H1 (cell line): ENCODE results near the gene MECP2. TPM values are rescaled to one million over a fixed set of nuclear protein-coding genes. Genes with fewer than 3 reads are reported as not detected.

Experiments used
- CTCF ChIA-PET: fragments of 300-600 bp; sonication (Branson Sonifier 250); formaldehyde crosslinking; loops from one replicate; lab custom pipeline; 2021; ENCODE audit not compliant: partially characterized antibody; lab: Charles Lee
- POLR2A ChIA-PET: fragments of 300-600 bp; sonication (Branson Sonifier 250); formaldehyde crosslinking; loops from one replicate; lab custom pipeline; 2021; ENCODE audit warnings: inconsistent platforms; ENCODE audit not compliant: partially characterized antibody; lab: Charles Lee
- DNase-seq, 2 experiments: peaks; one replicate each; pipeline versions ENCODE4 v3.0.0 to v3.0.0-alpha.2; 2010 to 2022; ENCODE audit warnings: low spot score in 2 of 2, low read depth in 1 of 2, mixed read lengths in 1 of 2
- FAIRE-seq: peaks from 2 replicates; lab custom pipeline; 2011; peaks lifted over from hg19 to GRCh38; lab: Jason Lieb, UNC
- H2AFZ ChIP-seq: 2 replicates; pipeline ENCODE4 v1.8.1; 2012; ENCODE audit warnings: low read length, inconsistent platforms
- H2AK5ac ChIP-seq: 2 replicates; pipeline ENCODE4 v1.6.1; 2013; ENCODE audit warnings: low read depth, low read length
- H2BK120ac ChIP-seq: replicated peaks from 2 replicates; pipeline ENCODE3; 2013; ENCODE audit warnings: low read depth, low read length, inconsistent platforms
- H2BK12ac ChIP-seq: 2 replicates; pipeline ENCODE4 v1.6.1; 2013; ENCODE audit warnings: low read depth, low read length
- H2BK15ac ChIP-seq: 2 replicates; pipeline ENCODE4 v1.6.1; 2013; ENCODE audit warnings: low read length
- H2BK20ac ChIP-seq: 2 replicates; pipeline ENCODE4 v1.6.1; 2013; ENCODE audit warnings: low read length
- H2BK5ac ChIP-seq: 2 replicates; pipeline ENCODE4 v1.6.1; 2013; ENCODE audit warnings: low read depth, low read length
- H3K14ac ChIP-seq: 2 replicates; pipeline ENCODE4 v1.6.1; 2013; ENCODE audit warnings: inconsistent platforms; ENCODE audit not compliant: insufficient read length
- H3K18ac ChIP-seq: 2 replicates; pipeline ENCODE4 v1.6.1; 2013; ENCODE audit warnings: low read length; ENCODE audit errors: extremely low read depth
- H3K23ac ChIP-seq: 2 replicates; pipeline ENCODE4 v1.6.1; 2013; ENCODE audit warnings: inconsistent platforms; ENCODE audit not compliant: insufficient read length
- H3K23me2 ChIP-seq: 2 replicates; pipeline ENCODE4 v1.6.1; 2013; ENCODE audit warnings: low read depth, low read length
- H3K27ac ChIP-seq: 2 replicates; pipeline ENCODE4 v1.6.1; 2011; ENCODE audit warnings: low read depth, low read length, inconsistent platforms
- H3K27me3 ChIP-seq, 4 experiments: replicated peaks in 1 of 4; 1 replicate in 1 of 4; 2 replicates in 3 of 4; pipeline versions ENCODE4 v1.6.1 to v1.8.1; 2011 to 2013; ENCODE audit warnings: low read length in 3 of 4, mild to moderate bottlenecking in 3 of 4, inconsistent platforms in 2 of 4, mixed read lengths in 2 of 4, moderate library complexity in 1 of 4; ENCODE audit not compliant: control insufficient read depth in 3 of 4, insufficient read depth in 3 of 4; ENCODE audit errors: extremely low read depth in 1 of 4
- H3K36me3 ChIP-seq, 4 experiments: 2 replicates each; pipeline versions ENCODE4 v1.6.1 to v1.8.1; 2011 to 2013; ENCODE audit warnings: mild to moderate bottlenecking in 4 of 4, low read length in 3 of 4, moderate library complexity in 2 of 4, control low read depth in 1 of 4, inconsistent platforms in 1 of 4; ENCODE audit not compliant: insufficient read depth in 4 of 4, control insufficient read depth in 2 of 4
- H3K4ac ChIP-seq: replicated peaks from 2 replicates; pipeline ENCODE3; 2013; ENCODE audit warnings: low read length, low read depth, mixed read lengths, inconsistent platforms; ENCODE audit not compliant: insufficient read length
- H3K4me1 ChIP-seq, 4 experiments: replicated peaks in 1 of 4; 1 replicate in 1 of 4; 2 replicates in 3 of 4; pipeline versions ENCODE4 v1.6.1 to v1.8.1; 2011 to 2013; ENCODE audit warnings: low read length in 3 of 4, inconsistent platforms in 2 of 4, mixed read lengths in 1 of 4; ENCODE audit not compliant: insufficient read depth in 4 of 4, control insufficient read depth in 3 of 4
- H3K4me2 ChIP-seq, 2 experiments: 2 replicates each; pipeline versions ENCODE4 v1.6.1 to v1.8.1; 2011 to 2013; ENCODE audit warnings: low read depth in 2 of 2, low read length in 2 of 2, control low read depth in 1 of 2, inconsistent platforms in 1 of 2, mild to moderate bottlenecking in 1 of 2; ENCODE audit not compliant: insufficient read depth in 1 of 2
- H3K4me3 ChIP-seq, 4 experiments: fragments of 200-600, 300-600 bp in 1 of 4; sonication (generic), shearing (Covaris generic), sonication (Bioruptor Twin) in 1 of 4; 2 replicates each; pipeline versions ENCODE4 v1.5.1 to v1.8.1; 2011 to 2016; ENCODE audit warnings: low read length in 4 of 4, low read depth in 3 of 4, control low read depth in 2 of 4, inconsistent platforms in 2 of 4, mild to moderate bottlenecking in 2 of 4, mixed read lengths in 1 of 4, moderate library complexity in 1 of 4; ENCODE audit not compliant: insufficient read depth in 2 of 4; ENCODE audit errors: extremely low read depth in 1 of 4
- H3K56ac ChIP-seq: replicated peaks from 2 replicates; pipeline ENCODE3; 2013; ENCODE audit warnings: low read depth, mild to moderate bottlenecking, mixed read lengths, low read length, inconsistent platforms; ENCODE audit not compliant: insufficient read length
- H3K79me1 ChIP-seq: 2 replicates; pipeline ENCODE4 v1.6.1; 2013; ENCODE audit warnings: low read depth, low read length, control low read depth
- H3K79me2 ChIP-seq, 2 experiments: 2 replicates each; pipeline versions ENCODE4 v1.6.1 to v1.8.1; 2012 to 2013; ENCODE audit warnings: low read length in 2 of 2, mild to moderate bottlenecking in 2 of 2, inconsistent platforms in 1 of 2; ENCODE audit not compliant: insufficient read depth in 2 of 2, control insufficient read depth in 1 of 2
- H3K9ac ChIP-seq, 4 experiments: replicated peaks in 1 of 4; 1 replicate in 1 of 4; 2 replicates in 3 of 4; pipeline versions ENCODE4 v1.6.1 to v1.8.1; 2011 to 2013; ENCODE audit warnings: low read depth in 3 of 4, low read length in 3 of 4, control low read depth in 2 of 4, mild to moderate bottlenecking in 2 of 4, moderate library complexity in 2 of 4, inconsistent platforms in 1 of 4; ENCODE audit errors: extremely low read depth in 1 of 4
- H3K9me3 ChIP-seq, 2 experiments: 2 replicates each; pipeline versions ENCODE4 v1.6.1 to v1.8.1; 2012 to 2013; ENCODE audit warnings: mild to moderate bottlenecking in 2 of 2, moderate library complexity in 2 of 2, control low read depth in 1 of 2, inconsistent platforms in 1 of 2, low read depth in 1 of 2, low read length in 1 of 2, mixed read lengths in 1 of 2; ENCODE audit not compliant: insufficient read depth in 2 of 2
- H4K20me1 ChIP-seq, 2 experiments: replicated peaks in 1 of 2; 2 replicates each; pipeline versions ENCODE3 to v1.8.1; 2011 to 2013; ENCODE audit warnings: inconsistent platforms in 2 of 2, low read length in 2 of 2, mild to moderate bottlenecking in 1 of 2; ENCODE audit not compliant: insufficient read depth in 2 of 2, control insufficient read depth in 1 of 2
- H4K5ac ChIP-seq: 2 replicates; pipeline ENCODE4 v1.6.1; 2013; ENCODE audit warnings: low read length, low read depth, mixed read lengths, inconsistent platforms; ENCODE audit not compliant: insufficient read length
- H4K8ac ChIP-seq: 2 replicates; pipeline ENCODE4 v1.8.0; 2013; ENCODE audit warnings: mild to moderate bottlenecking, moderate library complexity, low read length, inconsistent platforms; ENCODE audit not compliant: insufficient read depth; ENCODE audit errors: extremely low read depth
- H4K91ac ChIP-seq: replicated peaks from 2 replicates; pipeline ENCODE3; 2013; ENCODE audit warnings: low read length, mixed read lengths, inconsistent platforms; ENCODE audit not compliant: insufficient read length
- CHD2 ChIP-seq: IDR thresholded peaks from 2 replicates; pipeline ENCODE4 v1.6.1; 2012; ENCODE audit warnings: low read length, improper control_type of control experiment
- POLR2A ChIP-seq, 2 experiments: IDR thresholded peaks; 1 replicate in 1 of 2; 2 replicates in 1 of 2; pipeline ENCODE4 v1.6.1; 2011; ENCODE audit warnings: low read depth in 2 of 2, low read length in 2 of 2, mild to moderate bottlenecking in 2 of 2; ENCODE audit errors: control extremely low read depth in 1 of 2
- SP1 ChIP-seq: IDR thresholded peaks from 2 replicates; pipeline ENCODE4 v1.6.1; 2011; ENCODE audit warnings: low read depth, low read length
- TBP ChIP-seq: IDR thresholded peaks from 2 replicates; pipeline ENCODE4 v1.6.1; 2011; ENCODE audit warnings: low read depth, low read length, improper control_type of control experiment
- WGBS, 2 experiments: shearing (Covaris generic) in 1 of 2; methylation state at CpG; one replicate each; pipeline versions ENCODE4 v1.1.6 to v1.1.7; 2013 to 2015; ENCODE audit warnings: low lambda C conversion rate in 2 of 2, mixed read lengths in 2 of 2, inconsistent platforms in 1 of 2, low coverage in 1 of 2, missing lambda C conversion rate in 1 of 2; ENCODE audit not compliant: insufficient replicate concordance in 2 of 2, insufficient coverage in 1 of 2, insufficient read length in 1 of 2; ENCODE audit errors: extremely low coverage in 1 of 2, missing lambda C conversion rate in 1 of 2; 5-methylcytosine and 5-hydroxymethylcytosine counted together
- polyA plus RNA-seq, 7 experiments: library from polyadenylated mRNA; depleted of rRNA in 3 of 7; stranded (reverse) in 5 of 7; unstranded in 2 of 7; fragments of >200 nt in 5 of 7; fragments of 200-250 nt in 2 of 7; gene quantifications; 1 replicate in 5 of 7; 2 replicates in 1 of 7; 4 replicates in 1 of 7; pipeline versions ENCODE4 v1.2.1 to v1.2.3, GENCODE V29; 2011 to 2013; ENCODE audit warnings: missing spikeins in 2 of 7, mixed read lengths in 2 of 7
- total RNA-seq: library from RNA; stranded (reverse); fragmentation: NEBNext Ultra II Directional; extraction: Animal tissue kit (Norgen Biotek cat#: 25700); gene quantifications from 2 replicates; pipeline ENCODE4 v1.2.1, GENCODE V29; 2021

The MECP2 gene
- total and polyA plus RNA-seq, 2 of the 8 experiments (the other 6 are each of a cell fraction or from before 2014, with no cell fraction given): 5.0 to 32.4 TPM

DNA sequence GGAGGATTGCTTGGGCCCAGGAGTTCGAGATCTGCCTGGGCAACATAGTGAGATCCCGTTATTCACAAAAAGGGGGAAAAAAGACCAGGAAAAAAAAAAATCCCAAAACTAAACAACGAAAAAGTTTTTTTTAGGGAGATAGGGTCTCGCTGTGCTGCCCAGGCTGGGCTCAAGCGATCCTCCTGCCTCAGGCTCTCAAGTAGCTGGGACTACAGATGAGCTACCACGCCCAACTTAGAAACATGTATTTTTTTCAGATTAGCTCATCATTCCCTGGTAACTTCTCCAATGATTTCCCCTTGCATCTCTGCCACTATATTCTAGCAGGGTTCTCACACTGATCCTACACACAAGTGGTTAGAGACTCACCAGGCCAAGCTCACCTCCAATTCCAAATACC lies 53.4 kb downstream of the MECP2 start:
- Histone ChIP-seq H3K27me3 (no peaks in the 10 kb centered on the region), H4K8ac (no peak overlapping the region), H2BK12ac (no peak overlapping the region), H2AFZ (no peak overlapping the region), H3K79me1 (0 out of 2 replicates have a peak, but pooled peaks cover 2% of the 10 kb centered on the region), H3K4ac (no peak overlapping the region), H4K20me1 (peaks cover 0 to 7% of the 10 kb centered on the region in 2 experiments), H2BK20ac (no peak overlapping the region), H3K4me1 (peaks cover 0 to 10% (median 6%) of the 10 kb centered on the region in 4 experiments; a peak in 4 of 7 replicates), H4K5ac (no peak overlapping the region), H3K4me3 (no peak overlapping the region), H3K23ac (no peak overlapping the region), H3K9ac (no peak overlapping the region), H2BK5ac (no peak overlapping the region), H3K18ac (no peak overlapping the region), H2AK5ac (no peak overlapping the region), H3K4me2 (no peak overlapping the region), H3K27ac (no peak overlapping the region), H2BK15ac (no peak overlapping the region), H2BK120ac (no peak overlapping the region), H4K91ac (no peak overlapping the region), H3K9me3 (no peaks in the 10 kb centered on the region), H3K79me2 (peaks cover 0 to 52% of the 10 kb centered on the region in 2 experiments; a peak in 2 of 4 replicates), H3K56ac (no peak overlapping the region), H3K14ac (no peak overlapping the region), H3K36me3 (no peaks in the 10 kb centered on the region), H3K23me2 (no peaks in the 10 kb centered on the region)
- DNase-seq (no peak), FAIRE-seq (no peak)
- 95% methylated on average over 3 of the region's 6 CpGs; no CpG with 5 or more reads in 1 of the 2 experiments for WGBS, 2 experiments
- ChIA-PET CTCF (interaction anchor here (0.8 kb wide), 2 partner anchors 14 to 32 kb away, joined by 3 read pairs; no protein-coding TSS in a partner anchor), POLR2A (interaction anchor here (1.1 kb wide), 1 partner anchor 41 kb away, joined by 3 read pairs; no protein-coding TSS in a partner anchor)
- TF ChIP-seq CHD2 (no peak), POLR2A (IDR thresholded peaks at IDR 0.05; ENCODE audit: control extremely low read depth in 1 of 2, low read depth in 2 of 2, low read length in 2 of 2) (no peak), TBP (no peak), SP1 (no peak)
